Type B pancreatic cell (in vitro differentiated cells): ENCODE measurements around the gene ARAP2. TPM values are rescaled to one million over a fixed set of nuclear protein-coding genes. Genes with fewer than 3 reads are reported as not detected.

ENCODE experiments used
- DNase-seq: peaks from one replicate; pipeline ENCODE4 v3.0.0; 2021; ENCODE audit warnings: mixed read lengths; ENCODE audit not compliant: unreplicated experiment; ENCODE audit errors: extremely low spot score
- H3K27ac Mint-ChIP-seq: 2 replicates; pipeline ENCODE4 v1.8.0; 2021; ENCODE audit warnings: mild to moderate bottlenecking, mixed read lengths
- H3K27me3 Mint-ChIP-seq: 2 replicates; pipeline ENCODE4 v1.8.0; 2021; ENCODE audit warnings: mixed read lengths
- H3K36me3 Mint-ChIP-seq: 2 replicates; pipeline ENCODE4 v1.8.0; 2021; ENCODE audit warnings: mixed read lengths
- H3K4me1 Mint-ChIP-seq: one replicate; pipeline ENCODE4 v1.8.0; 2021; ENCODE audit warnings: mixed read lengths; ENCODE audit not compliant: unreplicated experiment
- H3K4me3 Mint-ChIP-seq: 2 replicates; pipeline ENCODE4 v1.8.0; 2021; ENCODE audit warnings: mild to moderate bottlenecking, mixed read lengths
- H3K9me3 Mint-ChIP-seq: 2 replicates; pipeline ENCODE4 v1.8.0; 2021; ENCODE audit warnings: mixed read lengths
- CTCF ChIP-seq: fragments of 200-600 bp; sonication (generic); conservative IDR thresholded peaks from 2 replicates; pipeline ENCODE4 v1.5.0; 2021; ENCODE audit warnings: antibody characterized with exemption, mild to moderate bottlenecking
- total RNA-seq: library from RNA; stranded (reverse); gene quantifications from 2 replicates; pipeline ENCODE4 v1.2.1, GENCODE V29; 2021; ENCODE audit warnings: low replicate concordance

ARAP2 gene
- total RNA-seq, 1 donor from 2014 or later: 10.8 TPM

GRCh38 chr4:36209941-36210649 lies 34.2 kb downstream of the ARAP2 start:
- Mint-ChIP-seq H3K27me3 (no peaks in the 10 kb centered on the region), H3K4me3 (no peak overlapping the region), H3K27ac (no peak overlapping the region), H3K36me3 (no peaks in the 10 kb centered on the region), H3K4me1 (peaks cover 15% of the 10 kb centered on the region), H3K9me3 (no peaks in the 10 kb centered on the region)
- no peak for DNase-seq
- no peak for TF ChIP-seq CTCF

GRCh38 chr4:36208893-36209473 lies 35.3 kb downstream of the ARAP2 start:
- DNase-seq: no peak
- H3K9me3 Mint-ChIP-seq: no peaks in the 10 kb centered on the region

GRCh38 chr4:36207831-36208520 lies 36.3 kb downstream of the ARAP2 start:
- TF ChIP-seq CTCF: no peak
- Mint-ChIP-seq H3K36me3 (no peaks in the 10 kb centered on the region), H3K27me3 (no peaks in the 10 kb centered on the region), H3K27ac (no peak overlapping the region), H3K4me1 (peaks cover 7% of the 10 kb centered on the region), H3K9me3 (no peaks in the 10 kb centered on the region), H3K4me3 (no peak overlapping the region)
- DNase-seq: no peak

More at GRCh38 chr4:36208893-36209473, 35.3 kb downstream of the ARAP2 start:
- Mint-ChIP-seq H3K36me3 (no peaks in the 10 kb centered on the region), H3K4me1 (peaks cover 12% of the 10 kb centered on the region), H3K27ac (no peak overlapping the region), H3K27me3 (no peaks in the 10 kb centered on the region), H3K4me3 (no peak overlapping the region)
- no peak for TF ChIP-seq CTCF

- no peaks in the 10 kb centered on the region for H3K27me3 Mint-ChIP-seq
- no peak for TF ChIP-seq CTCF
Observed at GRCh38 chr4:36207367-36207766, 36.9 kb downstream of the ARAP2 start.

GRCh38 chr4:36206603-36207311 lies 37.6 kb downstream of the ARAP2 start:
- no peak overlapping the region for H3K4me3 Mint-ChIP-seq
- H3K27me3 Mint-ChIP-seq: no peaks in the 10 kb centered on the region
- H3K9me3 Mint-ChIP-seq: no peaks in the 10 kb centered on the region
- H3K27ac Mint-ChIP-seq: no peak overlapping the region
- no peaks in the 10 kb centered on the region for H3K36me3 Mint-ChIP-seq
- H3K4me1 Mint-ChIP-seq: peaks cover 7% of the 10 kb centered on the region
- TF ChIP-seq CTCF: no peak
- no peak for DNase-seq

More at GRCh38 chr4:36207367-36207766, 36.9 kb downstream of the ARAP2 start:
- Mint-ChIP-seq H3K27ac (no peak overlapping the region), H3K4me3 (no peak overlapping the region), H3K4me1 (peaks cover 7% of the 10 kb centered on the region), H3K9me3 (no peaks in the 10 kb centered on the region), H3K36me3 (no peaks in the 10 kb centered on the region)
- DNase-seq: no peak
